ENCODE data around the gene ANAPC10.
"Not testable (repeated sequence)": the region's sequence is repeated elsewhere in the genome, so short reads cannot be mapped to it uniquely, and the experiment has no call there.

ANAPC10 gene, protein sequence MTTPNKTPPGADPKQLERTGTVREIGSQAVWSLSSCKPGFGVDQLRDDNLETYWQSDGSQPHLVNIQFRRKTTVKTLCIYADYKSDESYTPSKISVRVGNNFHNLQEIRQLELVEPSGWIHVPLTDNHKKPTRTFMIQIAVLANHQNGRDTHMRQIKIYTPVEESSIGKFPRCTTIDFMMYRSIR

DNA sequence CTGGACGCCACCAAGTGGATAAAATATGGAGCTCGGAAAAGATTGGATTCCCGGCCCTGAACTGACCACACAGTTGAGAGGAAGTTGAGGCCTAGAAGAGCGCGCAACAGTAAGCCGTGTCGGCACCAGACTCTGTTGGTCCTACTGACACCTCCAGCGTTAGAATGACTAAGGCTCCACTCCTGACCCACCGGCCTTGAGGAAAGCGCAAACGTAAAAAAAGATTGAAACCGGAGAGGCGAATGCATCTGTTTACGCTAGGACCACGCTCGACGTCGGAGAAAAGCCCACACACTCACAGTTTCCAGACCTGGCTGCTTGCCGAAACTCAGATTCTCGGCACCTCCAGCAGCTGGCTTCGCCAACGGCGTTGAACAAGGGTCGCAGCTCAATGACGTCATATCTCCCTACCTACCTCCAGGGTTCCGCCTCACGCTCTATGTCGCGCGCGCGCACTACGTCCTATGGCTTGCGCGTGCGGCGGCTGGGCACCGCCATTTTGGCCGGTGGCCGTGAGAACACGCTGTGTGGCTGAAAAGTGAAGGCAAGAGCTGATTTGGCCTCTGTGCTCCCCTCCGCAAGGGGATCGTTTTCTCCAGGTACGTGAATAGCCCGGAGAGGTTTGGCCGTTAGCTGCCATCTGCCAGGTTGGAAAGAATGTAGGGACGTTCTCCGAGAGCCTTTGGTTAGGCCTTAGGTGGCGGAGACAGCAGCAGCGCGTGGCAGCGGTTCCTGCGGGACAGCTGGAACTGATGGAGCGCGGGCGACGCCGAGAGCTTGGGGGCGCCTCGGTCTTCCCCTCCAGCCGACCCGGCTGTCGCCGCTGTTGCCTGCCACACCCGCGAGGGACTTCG lies at the start of gene ANAPC10, which contains the start of gene ABCE1:
ANAPC10 (minus strand) TSS at position 376 of the 854 bp plus-strand sequence. CDS start 2,097 bp downstream, outside the sequence.
ABCE1 (plus strand) TSS at position 491 of the 854 bp plus-strand sequence. CDS start 6,102 bp downstream, outside the sequence.
- DNase-seq (ENCODE audit: low read depth in 2 of 3, low spot score in 1 of 3): peak; percentile 94

GRCh38 chr4:145136219-145136618 lies 38.2 kb upstream of the ANAPC10 start:
- DNase-seq (ENCODE audit: low read depth in 2 of 3, low spot score in 1 of 3): not testable (repeated sequence)

- peak in 1 of 3 donors; percentile 16 for DNase-seq (ENCODE audit: low read depth in 2 of 3, low spot score in 1 of 3)
Observed at GRCh38 chr4:145132511-145133098, 34.6 kb upstream of the ANAPC10 start.

- no peak for DNase-seq (ENCODE audit: low read depth in 2 of 3, low spot score in 1 of 3)
Observed at GRCh38 chr4:145131848-145132247, 33.9 kb upstream of the ANAPC10 start.

DNA sequence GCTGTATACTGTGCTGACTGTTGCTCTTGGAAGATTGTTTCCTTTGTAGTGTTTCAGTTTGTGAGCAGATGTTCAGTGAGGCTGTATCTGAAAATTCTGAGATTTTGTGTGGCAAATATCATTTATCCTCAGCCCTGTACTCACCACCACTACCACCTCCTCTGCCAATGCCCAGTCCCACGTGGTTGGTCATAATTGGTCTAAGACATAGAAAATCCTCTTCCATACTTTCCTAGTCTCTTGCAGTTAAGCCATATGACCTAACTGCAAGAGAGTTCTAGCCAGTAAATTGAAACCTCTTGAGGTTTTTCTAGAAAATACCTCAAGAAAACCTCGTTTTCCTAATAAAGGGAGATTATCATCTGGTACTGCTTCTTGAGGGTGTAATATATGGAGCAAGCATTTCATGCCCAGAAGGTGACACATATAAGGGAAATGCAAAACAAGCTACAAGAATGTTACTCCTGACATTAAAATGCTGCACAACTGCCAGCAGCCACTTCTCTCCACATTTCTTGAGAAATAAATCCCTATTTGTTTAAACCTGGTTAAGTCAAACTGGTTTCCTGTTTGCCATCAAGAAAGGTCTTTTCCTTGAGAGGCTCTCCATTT lies 32.9 kb upstream of the ANAPC10 start:
- no peak for DNase-seq (ENCODE audit: low read depth in 2 of 3, low spot score in 1 of 3)

DNA sequence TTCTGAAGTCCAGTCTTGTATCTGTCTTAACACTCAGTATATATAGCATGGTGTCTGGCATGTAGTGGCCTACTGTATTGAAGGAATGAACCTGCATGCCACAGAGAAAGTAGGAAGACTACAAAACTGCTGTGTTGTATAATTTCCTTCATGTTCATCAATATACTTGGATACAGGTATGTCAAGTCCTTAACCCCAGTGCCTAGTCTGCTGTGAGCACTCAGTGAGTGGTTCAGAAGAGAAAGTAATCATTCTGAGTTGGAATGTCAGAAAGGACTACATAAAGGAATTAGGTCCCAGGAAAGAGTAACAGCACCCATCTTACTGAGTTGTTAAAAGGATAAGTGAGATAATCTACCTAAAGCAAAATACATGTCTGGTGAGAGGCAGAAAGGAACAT lies 32.1 kb upstream of the ANAPC10 start:
- no peak for DNase-seq (ENCODE audit: low read depth in 2 of 3, low spot score in 1 of 3)

GRCh38 chr4:145125396-145125795 lies 27.4 kb upstream of the ANAPC10 start:
- DNase-seq (ENCODE audit: low read depth in 2 of 3, low spot score in 1 of 3): no peak

- no peak for DNase-seq (ENCODE audit: low read depth in 2 of 3, low spot score in 1 of 3)
Observed at GRCh38 chr4:145108128-145108527, 10.1 kb upstream of the ANAPC10 start.

DNA sequence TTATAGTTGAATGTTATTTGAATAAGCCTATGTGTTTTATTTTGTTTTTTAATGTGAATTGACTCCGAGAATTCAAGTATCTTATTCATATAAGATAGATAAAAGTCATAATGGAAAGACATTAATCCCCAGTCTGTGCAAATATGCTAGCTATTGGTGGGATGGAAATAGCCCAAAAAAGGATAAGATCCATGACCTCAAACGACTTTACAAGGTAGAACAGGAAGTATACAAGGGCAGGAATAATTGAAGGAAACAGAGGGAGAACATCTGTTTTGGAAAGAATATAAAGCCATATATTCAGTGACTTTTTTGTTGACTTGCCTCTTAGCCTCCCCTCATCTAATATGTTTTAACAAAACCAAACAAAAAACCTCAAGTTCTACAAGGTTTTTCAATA lies 9.1 kb upstream of the ANAPC10 start:
- DNase-seq (ENCODE audit: low read depth in 2 of 3, low spot score in 1 of 3): no peak

DNA sequence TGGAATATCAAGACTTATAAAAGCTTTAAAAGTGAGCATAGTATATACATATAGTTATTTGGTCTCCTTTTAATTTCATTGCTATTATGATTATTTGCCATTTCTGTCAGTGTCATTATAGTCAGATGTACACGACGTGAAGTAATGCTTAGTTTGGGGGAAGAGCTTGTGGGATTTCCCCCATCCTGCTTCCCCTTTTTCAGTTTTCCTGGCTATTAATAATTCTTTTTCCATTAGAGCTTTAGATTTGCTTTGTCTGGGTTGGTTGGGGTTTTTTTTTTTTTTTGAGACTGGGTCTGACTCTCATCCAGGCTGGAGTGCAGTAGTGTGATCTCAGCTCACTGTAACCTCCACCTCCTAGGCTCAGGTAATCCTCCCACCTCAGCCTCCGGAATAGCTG lies 5.5 kb upstream of the ANAPC10 start:
- no peak for DNase-seq (ENCODE audit: low read depth in 2 of 3, low spot score in 1 of 3)

GRCh38 chr4:145102619-145103018 lies 4.6 kb upstream of the ANAPC10 start:
- DNase-seq (ENCODE audit: low read depth in 2 of 3, low spot score in 1 of 3): no peak

DNA sequence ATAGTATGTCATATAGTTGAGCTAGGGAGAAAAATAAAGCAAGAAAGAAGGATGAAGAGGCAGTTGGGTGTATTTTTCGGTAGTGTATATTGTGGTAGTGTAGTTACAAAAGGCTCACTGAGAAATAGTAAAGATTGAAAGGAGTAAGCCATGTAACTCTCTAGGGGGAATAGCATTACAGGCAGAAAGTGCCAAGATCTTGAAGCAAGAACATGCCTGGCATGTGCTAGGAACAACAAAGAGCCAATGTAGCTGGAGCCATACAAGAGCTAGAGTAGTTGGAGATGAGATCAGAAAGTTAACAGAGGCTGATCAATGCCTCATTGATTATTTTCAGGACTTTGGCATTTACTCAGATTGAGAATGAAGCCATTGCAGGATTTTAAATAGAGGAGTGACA lies 3.1 kb upstream of the ANAPC10 start:
- no peak for DNase-seq (ENCODE audit: low read depth in 2 of 3, low spot score in 1 of 3)

DNA sequence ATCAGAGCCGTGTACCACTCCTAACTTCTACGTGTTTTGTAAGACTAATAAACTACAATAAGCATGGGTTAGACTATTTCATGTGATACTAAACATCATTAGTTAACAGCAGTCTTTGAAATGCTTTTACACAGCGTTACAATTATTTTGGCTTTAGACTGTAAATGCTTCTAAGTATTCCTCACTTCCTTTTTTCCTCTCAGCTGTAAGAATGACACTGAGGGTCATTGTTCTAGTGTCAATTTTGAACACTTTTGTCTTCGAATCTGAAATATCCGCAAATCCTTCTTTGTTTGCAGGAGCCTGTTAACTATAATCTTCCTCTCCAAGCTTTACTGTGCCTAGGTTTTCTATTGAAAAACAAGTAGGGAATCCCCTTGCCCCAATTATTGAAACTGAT lies 1.7 kb upstream of the ANAPC10 start:
- no peak for DNase-seq (ENCODE audit: low read depth in 2 of 3, low spot score in 1 of 3)

DNA sequence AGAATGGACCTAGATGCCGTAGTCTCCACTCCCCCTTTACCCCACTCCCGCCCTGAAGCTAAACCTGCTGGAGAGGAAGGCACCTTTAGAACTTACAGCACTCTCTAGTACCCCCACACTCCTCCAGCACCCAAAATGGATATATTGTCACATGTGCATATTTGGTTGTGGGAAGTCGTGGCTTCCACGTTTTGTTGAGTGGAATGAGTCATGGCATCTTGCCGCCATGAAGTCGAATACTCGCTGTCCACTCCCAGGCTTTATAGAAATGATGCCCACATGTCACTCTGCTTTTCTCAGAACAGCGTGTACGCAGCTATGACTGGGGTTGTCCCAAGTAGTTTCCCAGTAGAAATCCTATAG lies 660 bp upstream of the ANAPC10 start:
- peak; percentile 21 to 50 (median 31) for DNase-seq (ENCODE audit: low read depth in 2 of 3, low spot score in 1 of 3)

GRCh38 chr4:145097331-145097820 lies 620 bp downstream of the ANAPC10 start:
- no peak for DNase-seq (ENCODE audit: low read depth in 2 of 3, low spot score in 1 of 3)

GRCh38 chr4:145093638-145094037 lies 4.4 kb downstream of the ANAPC10 start:
- no peak for DNase-seq (ENCODE audit: low read depth in 2 of 3, low spot score in 1 of 3)

GRCh38 chr4:145090380-145090779 lies 7.6 kb downstream of the ANAPC10 start:
- no peak for DNase-seq (ENCODE audit: low read depth in 2 of 3, low spot score in 1 of 3)

DNA sequence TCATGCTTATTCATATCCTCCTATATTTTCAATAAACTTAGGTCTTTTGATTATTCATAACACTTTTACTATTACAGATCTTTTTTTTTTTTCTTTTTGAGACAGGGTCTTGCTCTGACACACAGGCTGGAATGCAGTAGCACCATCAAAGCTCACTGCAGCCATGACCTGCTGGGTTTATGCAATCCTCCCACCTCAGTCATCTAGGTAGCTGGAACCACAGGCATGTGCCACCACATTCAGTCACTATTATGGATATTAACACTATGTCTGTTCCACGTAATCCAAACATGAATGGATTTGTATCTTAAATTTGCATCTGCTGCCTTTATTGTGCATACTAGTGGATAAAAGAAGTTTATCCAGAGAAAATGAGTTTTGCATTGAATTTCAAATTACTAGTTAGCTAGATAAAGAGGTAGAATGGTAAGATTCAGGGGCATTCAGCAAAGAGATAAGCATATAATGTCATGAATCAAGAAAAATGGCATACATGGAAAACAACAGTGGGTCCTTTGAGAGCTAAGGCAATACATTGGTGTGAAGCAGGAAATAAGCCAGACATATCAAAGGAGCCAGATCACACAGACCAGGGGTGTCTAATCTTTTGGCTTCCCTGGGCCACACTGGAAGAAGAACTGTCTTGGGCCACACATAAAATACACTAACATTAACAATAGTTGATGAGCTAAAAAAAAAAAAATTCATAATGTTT lies 13.9 kb downstream of the ANAPC10 start:
- no peak for DNase-seq (ENCODE audit: low read depth in 2 of 3, low spot score in 1 of 3)

- no peak for DNase-seq (ENCODE audit: low read depth in 2 of 3, low spot score in 1 of 3)
Observed at GRCh38 chr4:145081756-145082155, 16.2 kb downstream of the ANAPC10 start.

DNA sequence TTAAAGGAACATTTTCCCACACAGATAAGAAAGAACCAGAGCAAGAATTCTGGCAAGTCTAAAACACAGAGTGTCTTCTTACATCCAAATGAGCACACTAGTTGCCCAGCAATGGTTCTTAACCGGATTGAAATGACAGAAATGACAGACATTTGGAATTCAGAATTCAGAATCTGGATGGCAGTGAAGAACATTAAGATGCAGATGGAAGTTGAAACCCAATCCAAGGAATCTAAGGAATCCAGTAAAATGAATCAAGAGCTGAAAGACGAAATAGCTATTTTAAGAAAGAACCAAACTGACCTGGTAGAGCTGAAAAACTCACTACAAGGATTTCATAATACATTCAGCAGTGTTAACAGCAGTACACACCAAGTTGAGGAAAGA lies 21.5 kb downstream of the ANAPC10 start:
- DNase-seq (ENCODE audit: low read depth in 2 of 3, low spot score in 1 of 3): no peak
